ENCODE results near the gene TMEM164. TPM values are rescaled to one million over a fixed set of nuclear protein-coding genes. Genes with fewer than 3 reads are reported as not detected.

Gene TMEM164
- total RNA-seq, 2 donors from 2014 or later: 30.3 to 36.6 TPM

GRCh38 chrX:110044346-110045249 lies 41.7 kb downstream of the TMEM164 start:
- no peaks in the 10 kb centered on the region for H3K9me3 ChIP-seq
- H3K27me3 ChIP-seq: no peaks in the 10 kb centered on the region
- no peak for TF ChIP-seq CTCF (IDR thresholded peaks at IDR 0.05)
- no peak overlapping the region for H3K4me3 ChIP-seq
- H3K27ac ChIP-seq: peak overlapping the region; percentile 8 to 67
- no peak for DNase-seq (ENCODE audit: low spot score)
- no peaks in the 10 kb centered on the region for H3K36me3 ChIP-seq
- no peaks in the 10 kb centered on the region for H3K4me1 ChIP-seq

- Histone ChIP-seq H3K4me1 (no peaks in the 10 kb centered on the region), H3K4me3 (no peak overlapping the region), H3K9me3 (no peaks in the 10 kb centered on the region), H3K27ac (peak overlapping the region; percentile 8 to 67), H3K36me3 (no peaks in the 10 kb centered on the region), H3K27me3 (no peaks in the 10 kb centered on the region)
- TF ChIP-seq CTCF (IDR thresholded peaks at IDR 0.05): no peak
- DNase-seq (ENCODE audit: low spot score): no peak
These were observed 42.5 kb downstream of the TMEM164 start for GRCh38 chrX:110045421-110045820.

- Histone ChIP-seq H3K9me3 (no peaks in the 10 kb centered on the region), H3K4me1 (no peaks in the 10 kb centered on the region), H3K4me3 (no peak overlapping the region), H3K27ac (peak overlapping the region; percentile 8 to 67), H3K27me3 (no peaks in the 10 kb centered on the region), H3K36me3 (no peaks in the 10 kb centered on the region)
- no peak for TF ChIP-seq CTCF (IDR thresholded peaks at IDR 0.05)
- DNase-seq (ENCODE audit: low spot score): no peak
These were observed 43.1 kb downstream of the TMEM164 start for GRCh38 chrX:110046001-110046400.

- Histone ChIP-seq H3K36me3 (no peaks in the 10 kb centered on the region), H3K27ac (peak overlapping the region in 1 of 2 donors; percentile 67), H3K4me3 (no peak overlapping the region), H3K27me3 (no peaks in the 10 kb centered on the region), H3K9me3 (no peaks in the 10 kb centered on the region), H3K4me1 (no peaks in the 10 kb centered on the region)
- DNase-seq (ENCODE audit: low spot score): no peak
- no peak for TF ChIP-seq CTCF (IDR thresholded peaks at IDR 0.05)
These were observed 44.1 kb downstream of the TMEM164 start for GRCh38 chrX:110046971-110047370.

DNA sequence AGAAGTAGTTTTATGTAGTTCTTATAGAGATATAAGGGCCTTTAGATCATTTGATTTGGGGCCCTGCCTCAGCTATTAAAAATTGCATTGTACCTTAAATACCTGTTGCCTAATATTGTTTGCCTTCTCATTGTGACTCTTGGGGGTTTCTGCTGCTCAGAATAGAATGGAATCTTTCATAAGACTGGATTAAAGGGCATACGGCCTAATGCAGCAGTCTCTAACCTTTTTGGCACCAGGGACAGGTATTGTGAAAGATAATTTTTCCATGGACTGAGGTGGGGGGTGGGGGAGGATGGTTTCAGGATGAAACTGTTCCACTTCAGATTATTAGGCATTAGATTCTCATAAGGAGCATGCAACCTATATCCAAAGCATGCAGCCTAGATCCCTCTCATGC lies 46.2 kb downstream of the TMEM164 start:
- TF ChIP-seq CTCF (IDR thresholded peaks at IDR 0.05): no peak
- no peak overlapping the region for H3K4me3 ChIP-seq

More for the DNA sequence above, 46.2 kb downstream of the TMEM164 start:
- H3K36me3 ChIP-seq: no peaks in the 10 kb centered on the region
- no peaks in the 10 kb centered on the region for H3K27me3 ChIP-seq
- no peaks in the 10 kb centered on the region for H3K9me3 ChIP-seq
- H3K27ac ChIP-seq: no peak overlapping the region
- DNase-seq (ENCODE audit: low spot score): no peak
- no peaks in the 10 kb centered on the region for H3K4me1 ChIP-seq

All from right atrium auricular region (tissue), 2 donors.